ENCODE results near the gene SCG2.

Gene SCG2, protein sequence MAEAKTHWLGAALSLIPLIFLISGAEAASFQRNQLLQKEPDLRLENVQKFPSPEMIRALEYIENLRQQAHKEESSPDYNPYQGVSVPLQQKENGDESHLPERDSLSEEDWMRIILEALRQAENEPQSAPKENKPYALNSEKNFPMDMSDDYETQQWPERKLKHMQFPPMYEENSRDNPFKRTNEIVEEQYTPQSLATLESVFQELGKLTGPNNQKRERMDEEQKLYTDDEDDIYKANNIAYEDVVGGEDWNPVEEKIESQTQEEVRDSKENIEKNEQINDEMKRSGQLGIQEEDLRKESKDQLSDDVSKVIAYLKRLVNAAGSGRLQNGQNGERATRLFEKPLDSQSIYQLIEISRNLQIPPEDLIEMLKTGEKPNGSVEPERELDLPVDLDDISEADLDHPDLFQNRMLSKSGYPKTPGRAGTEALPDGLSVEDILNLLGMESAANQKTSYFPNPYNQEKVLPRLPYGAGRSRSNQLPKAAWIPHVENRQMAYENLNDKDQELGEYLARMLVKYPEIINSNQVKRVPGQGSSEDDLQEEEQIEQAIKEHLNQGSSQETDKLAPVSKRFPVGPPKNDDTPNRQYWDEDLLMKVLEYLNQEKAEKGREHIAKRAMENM

DNA sequence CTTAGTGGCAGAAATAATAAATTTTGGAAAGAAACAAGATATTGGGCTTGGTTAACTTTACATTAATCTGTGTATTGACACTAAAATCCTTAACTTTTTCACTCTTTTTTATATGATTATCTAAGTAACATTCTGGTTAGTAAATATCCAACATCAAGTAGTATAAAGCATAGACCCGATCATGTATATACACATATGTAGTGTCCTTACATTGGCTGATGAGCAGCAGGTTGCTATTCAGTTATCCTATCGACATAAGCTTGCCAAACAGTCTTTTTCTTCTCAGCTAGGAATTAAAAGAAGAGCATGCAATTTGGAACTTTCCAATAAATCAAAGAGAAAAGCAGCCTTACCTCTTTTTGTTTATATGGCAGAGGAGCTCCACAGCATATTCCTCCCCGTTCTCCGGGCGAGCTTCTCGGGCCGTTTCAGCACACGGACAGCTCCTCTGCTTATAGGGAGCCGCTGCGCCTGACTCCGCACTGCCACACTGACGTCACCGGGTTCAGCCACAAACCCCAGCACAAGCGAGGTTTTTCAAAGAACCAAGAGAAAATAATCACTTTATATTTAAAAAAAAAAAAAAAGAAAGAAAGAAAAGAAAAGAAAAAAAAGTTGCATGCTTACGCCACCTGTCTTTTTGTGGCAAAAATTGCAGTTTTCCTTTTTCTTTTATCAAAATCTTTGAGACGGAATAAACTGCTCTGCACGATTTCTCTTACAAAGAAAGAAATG, at the start of gene SCG2:
SCG2 (minus strand) TSS at position 430 of the 735 bp plus-strand sequence. CDS start 3,079 bp downstream, outside the sequence.
- Histone ChIP-seq H3K27ac (no peak within 1 kb of the TSS), H3K4me1 (peaks cover 6% of the 10 kb centered on the region; the same call in 1 of the 2 replicates), H3K9ac (no peak within 1 kb of the TSS), H3K4me3 (0 out of 2 replicates have a peak within 1 kb of the TSS, but pooled peaks have one; percentile 22), H3K9me3 (no peaks in the 10 kb centered on the region), H3K4me2 (peak within 1 kb of the TSS; percentile 39; the same call in 1 of the 2 replicates), H3K27me3 (no peaks in the 10 kb centered on the region), H4K20me1 (no peaks in the 10 kb centered on the region), H3K36me3 (no peaks in the 10 kb centered on the region)
- TF ChIP-seq Cebpa-rat (IDR thresholded peaks at IDR 0.05) = no peak

DNA sequence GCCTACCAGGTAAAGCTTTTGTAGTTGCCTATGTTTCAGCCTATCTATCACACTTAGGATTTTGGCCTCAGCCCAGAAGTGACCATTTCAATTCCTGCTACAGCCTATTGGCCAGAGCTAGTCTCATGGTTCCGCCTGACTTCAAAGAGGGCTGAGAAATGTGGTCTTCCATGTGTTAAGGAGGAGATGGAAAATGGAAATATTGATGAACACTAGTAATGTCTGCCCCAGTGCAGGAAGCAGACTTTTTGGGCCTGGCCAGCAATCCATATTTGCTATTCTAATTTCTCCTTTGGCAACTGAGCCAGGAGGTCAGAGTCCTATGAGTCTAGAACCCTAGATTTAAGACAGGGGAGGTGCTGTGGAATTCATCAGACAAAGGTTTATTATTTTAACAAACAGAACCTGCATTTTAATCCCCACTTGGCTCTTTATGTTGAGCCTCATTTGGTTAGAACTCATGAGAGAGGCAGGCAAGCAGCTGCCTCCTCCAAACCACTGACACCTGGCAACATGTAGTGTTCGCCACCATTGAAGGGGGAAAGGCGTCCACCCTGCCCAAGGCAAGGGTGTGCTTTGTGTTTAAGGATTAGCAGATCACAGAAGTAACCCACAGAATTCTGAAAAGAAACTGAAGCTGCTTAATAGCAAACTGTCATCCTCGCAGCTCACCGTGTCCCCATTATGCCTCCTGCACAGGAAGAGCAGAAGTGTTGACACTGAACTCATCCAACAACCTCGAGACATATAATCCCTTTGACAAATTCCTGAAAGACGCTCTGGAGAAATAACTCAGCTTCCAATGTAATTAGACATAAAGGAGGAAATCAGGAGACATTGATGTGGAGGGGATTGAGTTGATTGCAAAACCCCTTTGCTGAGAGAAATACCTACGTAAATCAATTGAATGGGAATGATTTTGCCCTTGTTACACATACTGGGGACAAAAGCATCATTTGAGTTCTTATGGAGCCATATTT, 47.7 kb upstream of the SCG2 start:
- no peak overlapping the region for H3K4me3 ChIP-seq
- H3K36me3 ChIP-seq = no peaks in the 10 kb centered on the region
- H3K27ac ChIP-seq = no peak overlapping the region
- no peak overlapping the region for H3K9ac ChIP-seq
- no peaks in the 10 kb centered on the region for H3K4me1 ChIP-seq
- no peak for TF ChIP-seq Cebpa-rat (IDR thresholded peaks at IDR 0.05)
- H3K9me3 ChIP-seq = no peaks in the 10 kb centered on the region
- H3K4me2 ChIP-seq = no peak overlapping the region
- no peaks in the 10 kb centered on the region for H4K20me1 ChIP-seq
- H3K27me3 ChIP-seq = no peaks in the 10 kb centered on the region

DNA sequence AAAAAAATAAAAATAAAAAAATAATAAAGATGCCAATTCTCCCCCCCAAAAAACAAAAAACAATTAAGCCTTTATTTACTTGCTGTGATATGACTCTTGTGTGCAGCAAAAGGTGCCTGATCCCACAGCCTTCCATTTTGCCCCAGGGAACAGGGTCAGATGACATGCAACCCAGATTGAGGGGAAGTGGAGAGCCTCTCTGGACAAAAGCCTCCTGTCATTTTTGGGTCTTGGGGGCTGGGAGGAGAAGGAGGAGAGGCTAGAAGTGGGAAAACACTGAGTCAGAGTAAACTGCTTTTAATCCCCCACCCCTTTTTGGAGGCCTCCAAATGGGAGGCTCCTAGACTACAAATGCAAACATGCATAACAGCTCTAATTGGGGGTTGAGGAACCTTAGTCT, 46.6 kb upstream of the SCG2 start:
- no peak overlapping the region for H3K4me2 ChIP-seq
- H3K27ac ChIP-seq = no peak overlapping the region
- no peaks in the 10 kb centered on the region for H3K9me3 ChIP-seq
- no peak overlapping the region for H3K4me3 ChIP-seq
- no peaks in the 10 kb centered on the region for H3K27me3 ChIP-seq
- no peaks in the 10 kb centered on the region for H4K20me1 ChIP-seq
- no peak overlapping the region for H3K9ac ChIP-seq
- H3K36me3 ChIP-seq = no peaks in the 10 kb centered on the region
- TF ChIP-seq Cebpa-rat (IDR thresholded peaks at IDR 0.05) = no peak
- H3K4me1 ChIP-seq = no peaks in the 10 kb centered on the region

DNA sequence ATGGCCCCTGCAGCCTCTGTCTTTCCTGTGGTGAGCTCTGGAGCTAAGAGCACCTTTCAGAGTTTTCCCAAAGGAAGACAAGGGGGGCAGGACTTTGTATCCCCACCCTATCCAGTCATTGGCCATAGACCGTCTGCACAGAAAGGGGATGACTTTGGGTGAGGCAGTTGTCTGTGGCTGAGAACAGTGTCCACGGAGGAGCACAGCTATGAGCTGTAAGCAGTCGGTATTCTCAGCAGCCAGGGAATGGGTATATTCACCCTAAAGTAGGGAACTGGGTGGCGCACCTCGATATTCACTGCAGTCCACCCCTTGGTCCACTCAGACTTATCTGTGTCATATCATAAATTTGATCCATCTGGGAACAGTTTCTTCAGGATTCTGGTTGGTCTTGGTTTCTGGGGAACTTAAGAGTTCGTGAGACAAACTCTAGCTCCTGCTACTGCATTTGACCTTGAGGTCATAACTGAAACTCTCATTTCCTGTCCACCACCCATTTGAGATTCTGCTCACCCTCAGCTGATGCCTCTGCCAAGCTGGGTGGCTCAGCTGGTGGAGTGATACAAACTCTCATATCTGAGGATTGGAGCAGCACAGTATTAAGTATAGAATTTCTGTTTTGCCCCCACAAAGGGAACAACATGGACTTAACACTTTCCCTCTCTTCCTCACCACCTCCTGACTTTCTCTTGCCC, 45.2 kb upstream of the SCG2 start:
- no peak overlapping the region for H3K4me3 ChIP-seq
- H3K4me2 ChIP-seq = no peak overlapping the region
- TF ChIP-seq Cebpa-rat (IDR thresholded peaks at IDR 0.05) = no peak

DNA sequence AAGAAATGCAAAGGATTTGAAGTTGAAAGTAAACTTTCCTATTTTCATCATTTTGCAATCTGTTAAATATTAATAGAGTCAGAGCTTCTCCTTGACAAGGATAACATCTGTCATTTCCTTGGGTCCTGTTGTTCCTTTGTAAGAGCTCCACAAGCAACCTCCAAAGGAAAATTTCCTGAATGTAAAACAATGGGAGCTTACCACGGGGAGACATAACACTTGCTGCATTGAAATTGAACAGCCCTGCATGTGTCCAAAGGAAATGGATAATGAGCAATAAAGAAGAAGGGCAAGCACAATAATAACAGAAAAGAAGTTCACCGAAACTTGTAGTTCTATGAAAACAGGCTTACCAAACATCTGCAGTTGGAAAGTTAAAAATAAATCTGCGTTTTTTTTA, 42.0 kb upstream of the SCG2 start:
- TF ChIP-seq Cebpa-rat (IDR thresholded peaks at IDR 0.05) = no peak
- Histone ChIP-seq H3K27me3 (no peaks in the 10 kb centered on the region), H3K4me1 (no peaks in the 10 kb centered on the region), H3K36me3 (no peaks in the 10 kb centered on the region), H3K9ac (no peak overlapping the region), H4K20me1 (no peaks in the 10 kb centered on the region), H3K27ac (no peak overlapping the region), H3K9me3 (peaks cover 9% of the 10 kb centered on the region; the same call in 1 of the 2 replicates), H3K4me3 (no peak overlapping the region), H3K4me2 (no peak overlapping the region)

More for the DNA sequence above, 45.2 kb upstream of the SCG2 start:
- no peaks in the 10 kb centered on the region for H3K27me3 ChIP-seq
- no peaks in the 10 kb centered on the region for H4K20me1 ChIP-seq
- H3K36me3 ChIP-seq = no peaks in the 10 kb centered on the region
- no peaks in the 10 kb centered on the region for H3K4me1 ChIP-seq
- H3K9me3 ChIP-seq = no peaks in the 10 kb centered on the region
- no peak overlapping the region for H3K27ac ChIP-seq
- no peak overlapping the region for H3K9ac ChIP-seq

DNA sequence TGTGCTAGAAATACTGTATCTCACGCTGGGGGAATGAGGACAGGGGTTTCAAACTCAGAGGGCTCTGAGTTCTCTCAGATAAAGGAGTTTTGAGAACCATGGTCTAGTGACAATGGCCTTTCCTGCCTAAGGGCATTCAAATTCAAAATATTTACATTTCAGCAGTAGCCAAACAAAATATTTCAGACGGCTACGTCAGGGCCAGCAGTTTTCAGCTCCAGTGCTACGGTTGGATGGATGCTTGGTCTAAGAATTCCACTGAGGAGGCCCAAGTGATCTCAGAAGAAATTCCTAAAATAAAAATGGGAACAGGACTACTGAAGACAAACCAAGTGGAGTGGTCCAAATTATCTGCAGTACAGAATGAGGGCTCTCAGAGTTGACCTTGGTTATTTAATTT, 41.1 kb upstream of the SCG2 start:
- Histone ChIP-seq H3K27me3 (no peaks in the 10 kb centered on the region), H3K9ac (no peak overlapping the region), H4K20me1 (no peaks in the 10 kb centered on the region), H3K4me2 (no peak overlapping the region), H3K27ac (no peak overlapping the region), H3K9me3 (peaks cover 17% of the 10 kb centered on the region), H3K4me3 (no peak overlapping the region), H3K36me3 (no peaks in the 10 kb centered on the region), H3K4me1 (no peaks in the 10 kb centered on the region)
- no peak for TF ChIP-seq Cebpa-rat (IDR thresholded peaks at IDR 0.05)

DNA sequence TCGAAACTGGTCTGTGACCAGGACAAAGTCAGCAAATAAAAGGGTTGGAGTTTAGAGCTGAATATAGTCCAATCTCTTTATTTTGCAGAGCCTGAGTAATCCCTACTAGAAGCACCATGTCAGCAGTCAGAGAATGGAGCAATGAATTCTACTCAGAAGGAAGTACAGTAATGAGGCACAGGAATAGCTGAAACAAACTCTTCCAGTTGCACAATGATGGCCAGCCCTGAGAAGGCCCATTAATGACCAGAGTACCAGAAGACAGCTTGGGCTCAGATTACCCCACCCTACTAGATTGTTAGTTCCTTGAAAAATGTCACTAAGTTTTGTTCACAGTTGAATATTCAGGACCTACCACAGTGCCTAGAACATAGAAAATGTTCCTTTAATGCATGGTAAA, 40.3 kb upstream of the SCG2 start:
- no peak overlapping the region for H3K27ac ChIP-seq
- no peak for TF ChIP-seq Cebpa-rat (IDR thresholded peaks at IDR 0.05)
- peaks cover 17% of the 10 kb centered on the region for H3K9me3 ChIP-seq
- no peaks in the 10 kb centered on the region for H3K4me1 ChIP-seq
- no peaks in the 10 kb centered on the region for H4K20me1 ChIP-seq
- H3K36me3 ChIP-seq = no peaks in the 10 kb centered on the region
- no peak overlapping the region for H3K9ac ChIP-seq
- H3K27me3 ChIP-seq = no peaks in the 10 kb centered on the region
- no peak overlapping the region for H3K4me2 ChIP-seq
- no peak overlapping the region for H3K4me3 ChIP-seq

DNA sequence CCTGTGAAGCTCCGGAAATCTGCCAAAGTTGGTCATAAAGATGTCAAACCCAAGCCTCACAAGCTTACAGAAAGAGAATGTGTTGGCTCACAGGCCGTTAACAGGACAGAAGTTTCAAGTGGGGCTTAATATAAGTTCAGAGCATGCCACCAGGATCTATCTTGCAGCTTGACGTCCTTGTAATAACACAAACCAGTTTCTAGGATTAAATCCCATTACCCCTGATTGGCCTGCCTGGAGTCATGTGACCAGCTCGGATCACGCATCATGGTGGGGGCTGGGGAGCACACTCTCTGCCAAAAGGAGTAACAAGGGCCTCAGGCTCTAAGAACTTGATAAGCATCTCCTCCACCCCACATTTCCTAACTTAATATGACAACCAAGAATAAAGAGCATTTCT, 38.9 kb upstream of the SCG2 start:
- H3K9me3 ChIP-seq = peaks cover 17% of the 10 kb centered on the region
- no peaks in the 10 kb centered on the region for H4K20me1 ChIP-seq
- no peaks in the 10 kb centered on the region for H3K36me3 ChIP-seq
- H3K4me1 ChIP-seq = no peaks in the 10 kb centered on the region
- no peaks in the 10 kb centered on the region for H3K27me3 ChIP-seq
- TF ChIP-seq Cebpa-rat (IDR thresholded peaks at IDR 0.05) = no peak
- H3K4me2 ChIP-seq = no peak overlapping the region
- no peak overlapping the region for H3K9ac ChIP-seq
- no peak overlapping the region for H3K4me3 ChIP-seq
- H3K27ac ChIP-seq = no peak overlapping the region
